Stimulated activated effector memory CD8-positive, alpha-beta T cell treated with anti-CD3 and anti-CD28 coated beads, Interleukin-12 subunit alpha, Interleukin-12 subunit beta, amount 100 ng/mL, for 72 hours (primary cell): ENCODE measurements around the gene TMEM145.

Source experiments
- ATAC-seq: fragments of 150-1000 bp; cut with Tn5 transposase; 2 replicates; pipeline ENCODE4 v1.10.0; 2021
- DNase-seq, 2 donors: peaks; one replicate each; pipeline ENCODE4 v3.0.0; 2021 to 2022; ENCODE audit warnings: low spot score in 2 of 2
- H3K27ac Mint-ChIP-seq: one replicate; pipeline ENCODE4 v1.8.0; 2022; ENCODE audit warnings: mild to moderate bottlenecking, mixed read lengths
- H3K36me3 Mint-ChIP-seq: one replicate; pipeline ENCODE4 v1.8.0; 2022; ENCODE audit warnings: mild to moderate bottlenecking, mixed read lengths
- H3K4me1 Mint-ChIP-seq: one replicate; pipeline ENCODE4 v1.8.0; 2022; ENCODE audit warnings: mixed read lengths
- H3K4me3 Mint-ChIP-seq: one replicate; pipeline ENCODE4 v1.8.0; 2022; ENCODE audit warnings: mild to moderate bottlenecking, mixed read lengths
- H3K9me3 Mint-ChIP-seq: one replicate; pipeline ENCODE4 v1.8.0; 2022; ENCODE audit warnings: mixed read lengths

The TMEM145 gene

DNA sequence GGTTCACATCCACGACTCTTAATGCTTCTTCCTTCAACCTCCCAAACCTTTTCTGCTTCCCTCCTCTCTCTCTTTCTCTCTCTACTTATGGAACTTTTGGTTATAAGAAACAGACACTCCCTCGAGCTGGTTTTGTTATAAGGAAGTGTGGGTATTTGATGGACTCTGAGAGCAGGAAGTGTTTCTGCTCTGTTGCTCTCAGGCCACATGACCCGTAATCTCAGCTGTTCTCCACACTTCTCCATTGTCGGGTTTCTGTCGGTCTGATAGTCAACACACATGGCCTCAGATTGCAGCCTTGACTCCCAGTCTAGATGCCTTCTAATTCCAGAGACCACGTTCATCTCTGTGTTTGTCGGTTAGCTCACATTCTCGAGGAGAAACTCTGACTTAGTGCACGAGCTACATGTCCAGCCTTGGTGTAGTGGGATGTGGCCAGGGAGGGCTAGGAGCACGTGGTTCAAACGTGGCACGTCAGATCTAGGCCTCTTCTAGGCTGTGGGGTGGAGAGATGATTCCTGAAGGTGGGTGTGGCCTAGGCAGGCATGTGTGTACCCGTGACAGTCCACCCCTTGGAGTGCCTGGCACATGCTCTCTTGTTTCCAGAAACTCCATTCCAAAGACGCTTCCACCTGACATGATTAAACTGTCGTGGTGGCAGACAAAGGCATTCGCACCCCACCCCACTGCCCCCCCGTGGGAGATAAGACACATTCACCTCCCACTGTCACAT is 50.7 kb downstream of the TMEM145 start:
- no peak overlapping the region for H3K4me3 Mint-ChIP-seq
- DNase-seq (no peak), ATAC-seq (no peak)
- H3K4me1 Mint-ChIP-seq: no peaks in the 10 kb centered on the region
- H3K36me3 Mint-ChIP-seq: peaks cover 5% of the 10 kb centered on the region
- H3K9me3 Mint-ChIP-seq: no peaks in the 10 kb centered on the region
- H3K27ac Mint-ChIP-seq: no peak overlapping the region

DNA sequence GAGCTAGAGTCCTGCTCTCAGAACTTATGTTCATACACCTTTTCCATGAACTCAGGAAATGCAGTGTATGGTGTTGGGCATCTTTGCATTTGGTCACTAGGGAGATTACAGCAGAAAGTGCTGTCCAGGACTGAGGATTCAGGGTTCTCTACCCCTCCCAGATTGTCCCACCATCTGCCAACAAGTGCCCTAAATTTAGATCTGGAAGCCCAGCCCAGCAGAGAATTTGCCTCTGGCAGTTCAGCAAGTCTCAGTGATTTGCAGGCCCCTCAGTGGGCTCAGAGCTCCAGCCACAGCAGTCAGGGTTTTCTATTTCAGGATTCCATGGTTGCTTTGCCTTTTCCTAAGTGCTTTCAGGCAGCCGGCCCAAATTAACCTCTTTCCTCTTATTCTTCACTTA is 53.6 kb downstream of the TMEM145 start:
- ATAC-seq: no peak

DNA sequence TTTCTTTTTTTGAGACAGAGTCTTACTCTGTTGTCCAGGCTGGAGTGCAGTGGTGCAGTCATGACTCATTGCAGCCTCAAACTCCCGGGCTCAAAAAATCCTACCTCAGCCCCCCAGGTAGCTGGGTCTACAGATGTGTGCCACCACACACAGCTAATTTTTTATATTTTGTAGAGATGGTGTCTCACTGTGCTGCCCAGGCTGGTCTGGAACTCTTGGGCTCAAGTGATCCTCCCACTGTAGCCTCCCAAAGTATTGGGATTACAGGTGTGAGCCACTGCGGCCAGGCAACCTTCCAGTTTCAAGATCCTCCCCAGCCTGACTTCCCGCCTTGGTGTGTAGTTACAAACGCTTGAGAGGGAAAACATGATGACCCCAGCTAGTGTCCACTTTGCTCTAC is 54.8 kb downstream of the TMEM145 start:
- ATAC-seq (no peak), DNase-seq (no peak)

More for the DNA sequence above, 53.6 kb downstream of the TMEM145 start:
- Mint-ChIP-seq H3K9me3 (no peaks in the 10 kb centered on the region), H3K36me3 (peaks cover 9% of the 10 kb centered on the region), H3K4me1 (no peaks in the 10 kb centered on the region), H3K4me3 (no peak overlapping the region), H3K27ac (no peak overlapping the region)
- no peak for DNase-seq

DNA sequence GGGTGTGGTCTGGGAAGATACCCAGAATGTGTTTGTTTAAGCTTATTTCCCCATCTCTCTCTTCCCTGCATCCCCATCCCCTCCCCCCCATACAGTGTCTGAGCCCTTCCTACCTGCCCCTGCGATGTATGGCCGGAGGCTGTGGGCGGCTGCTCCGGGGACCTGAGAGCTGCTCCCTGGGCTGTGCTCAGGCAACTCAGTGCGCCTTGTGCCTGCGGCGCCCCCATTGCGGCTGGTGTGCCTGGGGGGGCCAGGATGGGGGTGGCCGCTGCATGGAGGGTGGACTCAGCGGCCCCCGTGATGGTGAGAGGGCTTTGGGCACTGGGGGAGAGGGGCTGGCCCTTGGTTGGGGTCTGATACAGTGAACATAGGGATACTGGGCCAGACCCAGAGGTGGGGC is 55.3 kb downstream of the TMEM145 start:
- Mint-ChIP-seq H3K4me1 (no peaks in the 10 kb centered on the region), H3K27ac (no peak overlapping the region), H3K9me3 (no peaks in the 10 kb centered on the region), H3K36me3 (peaks cover 9% of the 10 kb centered on the region), H3K4me3 (no peak overlapping the region)
- no peak for DNase-seq
- ATAC-seq: no peak

More for the DNA sequence above, 54.8 kb downstream of the TMEM145 start:
- Mint-ChIP-seq H3K27ac (no peak overlapping the region), H3K36me3 (peaks cover 9% of the 10 kb centered on the region), H3K4me3 (no peak overlapping the region), H3K9me3 (no peaks in the 10 kb centered on the region), H3K4me1 (no peaks in the 10 kb centered on the region)

DNA sequence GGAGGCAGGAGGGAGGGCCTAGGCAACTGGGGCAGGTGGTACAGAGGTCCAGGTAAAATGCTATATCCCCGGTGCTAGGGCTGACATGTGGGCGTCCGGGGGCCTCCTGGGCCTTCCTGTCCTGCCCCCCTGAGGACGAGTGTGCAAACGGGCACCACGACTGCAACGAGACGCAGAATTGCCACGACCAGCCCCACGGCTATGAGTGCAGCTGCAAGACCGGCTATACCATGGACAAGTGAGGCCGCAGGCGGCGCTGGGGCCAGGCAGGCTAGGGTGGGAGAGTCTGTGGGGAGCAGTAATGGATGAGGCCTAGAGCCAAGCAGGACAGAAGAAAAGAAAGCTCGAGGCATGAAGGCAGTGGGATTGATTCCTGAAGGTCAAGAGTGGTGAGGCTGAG is 55.7 kb downstream of the TMEM145 start:
- Mint-ChIP-seq H3K4me1 (no peaks in the 10 kb centered on the region), H3K36me3 (peaks cover 5% of the 10 kb centered on the region), H3K27ac (no peak overlapping the region)

DNA sequence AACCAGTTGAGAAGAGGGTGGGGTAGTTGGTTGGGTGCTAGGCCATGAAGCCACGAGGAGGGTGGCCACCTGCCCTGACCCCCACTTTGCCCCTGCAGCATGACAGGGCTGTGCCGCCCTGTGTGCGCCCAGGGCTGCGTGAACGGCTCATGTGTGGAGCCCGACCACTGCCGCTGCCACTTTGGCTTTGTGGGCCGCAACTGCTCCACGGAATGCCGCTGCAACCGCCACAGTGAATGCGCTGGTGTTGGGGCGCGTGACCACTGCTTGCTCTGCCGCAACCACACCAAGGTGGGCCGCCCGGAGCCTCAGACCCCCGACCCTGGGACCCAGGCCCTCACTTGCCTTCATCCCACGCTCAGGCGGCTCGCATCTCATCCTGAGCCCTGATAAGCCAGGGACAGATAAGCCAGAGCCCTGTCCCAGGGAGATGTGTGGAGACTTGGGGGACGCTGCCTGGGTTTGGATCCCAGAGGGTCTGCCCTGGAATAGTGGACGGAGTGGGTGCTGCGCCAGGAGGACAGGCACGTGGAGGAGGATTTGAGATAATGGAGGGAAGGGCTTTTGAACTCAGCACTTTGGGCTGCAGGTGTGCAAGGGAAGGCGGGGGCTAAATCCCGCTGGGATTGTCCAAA is 56.4 kb downstream of the TMEM145 start:
- peaks cover 4% of the 10 kb centered on the region for H3K36me3 Mint-ChIP-seq
- H3K9me3 Mint-ChIP-seq: no peaks in the 10 kb centered on the region
- DNase-seq (no peak), ATAC-seq (no peak)
- no peaks in the 10 kb centered on the region for H3K4me1 Mint-ChIP-seq
- H3K4me3 Mint-ChIP-seq: no peak overlapping the region
- H3K27ac Mint-ChIP-seq: peak overlapping the region; percentile 58

More for the DNA sequence above, 55.7 kb downstream of the TMEM145 start:
- DNase-seq (no peak), ATAC-seq (no peak)
- no peak overlapping the region for H3K4me3 Mint-ChIP-seq
- H3K9me3 Mint-ChIP-seq: no peaks in the 10 kb centered on the region

DNA sequence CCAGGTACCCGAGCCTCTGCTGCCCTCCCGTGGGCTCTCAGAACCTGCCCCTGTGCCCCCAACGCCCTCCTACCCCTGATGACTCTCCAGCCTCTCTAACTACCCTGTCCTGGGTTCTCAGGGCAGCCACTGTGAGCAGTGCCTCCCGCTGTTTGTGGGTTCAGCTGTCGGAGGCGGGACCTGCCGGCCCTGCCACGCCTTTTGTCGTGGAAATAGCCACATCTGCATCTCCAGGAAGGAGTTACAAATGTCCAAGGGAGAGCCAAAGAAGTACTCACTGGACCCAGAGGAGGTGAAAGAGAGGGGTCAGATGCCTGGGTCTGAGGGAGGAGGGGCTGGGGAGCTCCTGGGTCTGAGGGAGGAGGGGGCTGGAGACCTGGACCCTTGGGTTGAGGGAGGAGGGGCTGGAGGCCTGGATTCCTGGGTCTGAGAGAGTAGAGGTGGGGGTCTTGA is 57.0 kb downstream of the TMEM145 start:
- no peak overlapping the region for H3K4me3 Mint-ChIP-seq
- H3K27ac Mint-ChIP-seq: peak overlapping the region; percentile 58

DNA sequence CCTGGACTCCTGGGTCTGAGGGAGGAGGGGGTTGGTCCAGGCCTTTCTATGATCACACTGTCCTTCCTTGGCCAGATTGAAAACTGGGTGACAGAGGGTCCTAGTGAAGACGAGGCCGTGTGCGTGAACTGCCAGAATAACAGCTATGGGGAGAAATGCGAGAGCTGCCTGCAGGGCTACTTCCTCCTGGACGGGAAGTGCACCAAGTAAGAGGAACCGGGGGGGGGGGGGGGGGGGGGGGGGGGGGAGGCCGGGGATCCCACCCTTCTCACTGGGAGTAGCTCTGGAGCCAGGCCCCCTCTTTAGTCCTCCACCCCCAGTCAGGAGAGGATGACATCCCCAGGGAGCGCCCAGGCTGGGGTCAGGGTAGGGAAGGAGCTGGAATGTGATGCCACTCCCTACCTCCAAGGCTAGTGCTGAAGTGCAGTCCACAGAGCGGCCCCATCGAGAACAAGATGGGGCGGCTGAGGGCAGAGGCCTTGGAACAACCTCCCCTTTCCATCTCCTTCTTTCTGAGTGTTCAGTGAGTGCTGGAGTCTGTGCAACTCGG is 57.6 kb downstream of the TMEM145 start:
- no peaks in the 10 kb centered on the region for H3K4me1 Mint-ChIP-seq
- no peaks in the 10 kb centered on the region for H3K9me3 Mint-ChIP-seq
- DNase-seq (no peak), ATAC-seq (no peak)
- no peak overlapping the region for H3K4me3 Mint-ChIP-seq
- H3K27ac Mint-ChIP-seq: peak overlapping the region; percentile 58
- H3K36me3 Mint-ChIP-seq: peaks cover 4% of the 10 kb centered on the region

More for the DNA sequence above, 57.0 kb downstream of the TMEM145 start:
- ATAC-seq: no peak
- Mint-ChIP-seq H3K9me3 (no peaks in the 10 kb centered on the region), H3K4me1 (no peaks in the 10 kb centered on the region), H3K36me3 (peaks cover 4% of the 10 kb centered on the region)
- no peak for DNase-seq
